ENCODE results near the gene RASSF8.

GRCh38 chr12:25942709-25943108 is 15.8 kb upstream of the RASSF8 start:
- TF ChIP-seq, protein P1, sequence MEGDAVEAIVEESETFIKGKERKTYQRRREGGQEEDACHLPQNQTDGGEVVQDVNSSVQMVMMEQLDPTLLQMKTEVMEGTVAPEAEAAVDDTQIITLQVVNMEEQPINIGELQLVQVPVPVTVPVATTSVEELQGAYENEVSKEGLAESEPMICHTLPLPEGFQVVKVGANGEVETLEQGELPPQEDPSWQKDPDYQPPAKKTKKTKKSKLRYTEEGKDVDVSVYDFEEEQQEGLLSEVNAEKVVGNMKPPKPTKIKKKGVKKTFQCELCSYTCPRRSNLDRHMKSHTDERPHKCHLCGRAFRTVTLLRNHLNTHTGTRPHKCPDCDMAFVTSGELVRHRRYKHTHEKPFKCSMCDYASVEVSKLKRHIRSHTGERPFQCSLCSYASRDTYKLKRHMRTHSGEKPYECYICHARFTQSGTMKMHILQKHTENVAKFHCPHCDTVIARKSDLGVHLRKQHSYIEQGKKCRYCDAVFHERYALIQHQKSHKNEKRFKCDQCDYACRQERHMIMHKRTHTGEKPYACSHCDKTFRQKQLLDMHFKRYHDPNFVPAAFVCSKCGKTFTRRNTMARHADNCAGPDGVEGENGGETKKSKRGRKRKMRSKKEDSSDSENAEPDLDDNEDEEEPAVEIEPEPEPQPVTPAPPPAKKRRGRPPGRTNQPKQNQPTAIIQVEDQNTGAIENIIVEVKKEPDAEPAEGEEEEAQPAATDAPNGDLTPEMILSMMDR (IDR thresholded peaks at IDR 0.05), result no peak
- TF ChIP-seq POLR2A (IDR thresholded peaks at IDR 0.05) (no peak), POLR2AphosphoS5 (IDR thresholded peaks at IDR 0.05) (no peak)
